ENCODE results near the gene SHE.
A peak's percentile ranks its signal among the peaks of the same experiment; 100 is the strongest.
"Not testable (repeated sequence)": the region's sequence is repeated elsewhere in the genome, so short reads cannot be mapped to it uniquely, and the experiment has no call there.

Gene SHE

DNA sequence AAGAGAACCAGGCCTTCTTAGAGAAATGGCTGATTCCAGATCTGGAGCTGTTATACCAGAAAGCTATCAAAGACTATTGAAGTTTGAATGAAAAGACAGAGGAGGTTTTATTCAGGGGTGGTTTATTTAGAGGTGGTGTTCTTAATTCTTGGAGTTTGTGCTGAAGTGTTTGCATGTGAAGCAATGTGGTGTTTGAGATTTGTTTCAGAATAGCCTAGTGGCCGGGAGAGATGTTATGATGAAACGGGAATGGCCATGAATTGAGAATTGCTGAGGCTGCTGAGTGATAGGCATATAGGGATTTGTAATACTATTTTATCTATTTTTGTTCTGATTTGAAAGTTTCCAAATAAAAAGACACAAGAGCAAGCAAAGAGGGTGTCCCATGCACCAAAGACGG lies 10.5 kb upstream of the SHE start:
- no peak for DNase-seq

DNA sequence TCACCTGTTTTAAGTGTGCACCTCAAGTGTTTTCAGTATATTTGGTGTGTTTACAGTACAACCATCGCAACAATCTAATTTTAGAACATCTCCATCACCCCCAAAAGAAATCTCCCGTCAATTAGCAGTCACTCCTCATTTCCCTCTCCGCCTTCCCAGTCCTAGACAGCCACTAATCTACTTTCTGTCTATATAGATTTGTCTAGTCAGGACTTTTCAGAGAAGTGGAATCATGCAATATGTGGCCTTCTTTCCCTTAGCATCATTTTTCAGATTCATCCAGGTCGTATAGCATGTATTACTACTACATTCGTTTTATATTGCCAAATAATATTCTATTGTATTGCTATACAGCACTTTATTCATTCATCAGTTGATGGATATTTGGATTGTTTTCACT lies 1.7 kb upstream of the SHE start:
- no peak for DNase-seq

DNA sequence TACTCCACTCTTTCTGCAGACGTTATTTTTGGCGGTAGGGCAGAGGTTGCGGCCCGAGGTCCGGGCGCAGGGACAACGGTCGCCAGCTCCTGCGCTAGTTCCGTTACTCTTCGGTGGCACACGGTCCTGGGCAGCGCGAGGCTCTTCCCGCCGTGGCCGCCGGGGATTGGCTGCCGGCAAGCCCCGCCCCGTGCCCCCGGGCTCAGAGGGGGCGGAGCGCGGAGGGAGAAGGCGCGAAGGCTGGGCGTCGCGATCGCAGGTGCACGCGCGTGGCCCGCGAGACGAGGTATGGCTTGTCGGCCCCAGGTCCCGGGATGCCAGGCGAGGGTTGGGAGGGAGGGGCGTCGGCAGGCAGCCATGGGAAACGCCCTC lies 518 bp upstream of the SHE start:
- DNase-seq: no peak

DNA sequence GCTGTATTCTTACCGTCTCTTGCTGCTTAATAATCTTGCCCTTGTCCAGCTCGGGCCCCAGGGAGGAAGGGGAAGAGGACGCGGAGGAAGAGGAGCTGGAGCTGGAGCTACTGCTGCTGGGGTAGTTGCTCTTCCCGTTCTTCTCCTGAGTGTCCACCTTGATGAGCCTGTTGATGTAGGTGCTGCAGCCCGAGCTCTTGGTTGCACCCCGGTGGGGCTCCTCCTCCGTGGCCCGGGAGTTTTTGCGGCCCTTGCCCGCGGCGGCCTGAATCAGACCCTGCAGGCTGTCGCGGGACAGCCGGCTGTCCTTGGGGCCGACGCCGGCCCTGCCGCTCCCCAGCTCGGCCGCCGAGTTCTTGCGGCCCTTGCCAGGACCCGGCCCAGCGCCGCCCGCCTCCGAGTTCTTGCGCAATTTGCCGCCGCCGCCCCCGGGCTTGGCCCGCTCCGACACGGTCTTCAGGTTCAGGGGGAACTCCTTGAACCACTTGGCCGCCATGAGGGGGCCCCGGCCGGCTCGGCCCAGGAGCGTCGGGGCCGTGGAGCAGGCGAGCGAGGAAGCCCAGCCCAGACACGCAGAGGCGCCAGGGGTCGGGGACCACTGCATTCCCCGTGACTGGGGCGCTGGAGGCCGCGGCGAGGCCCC lies 668 bp downstream of the SHE start:
- DNase-seq: no peak

DNA sequence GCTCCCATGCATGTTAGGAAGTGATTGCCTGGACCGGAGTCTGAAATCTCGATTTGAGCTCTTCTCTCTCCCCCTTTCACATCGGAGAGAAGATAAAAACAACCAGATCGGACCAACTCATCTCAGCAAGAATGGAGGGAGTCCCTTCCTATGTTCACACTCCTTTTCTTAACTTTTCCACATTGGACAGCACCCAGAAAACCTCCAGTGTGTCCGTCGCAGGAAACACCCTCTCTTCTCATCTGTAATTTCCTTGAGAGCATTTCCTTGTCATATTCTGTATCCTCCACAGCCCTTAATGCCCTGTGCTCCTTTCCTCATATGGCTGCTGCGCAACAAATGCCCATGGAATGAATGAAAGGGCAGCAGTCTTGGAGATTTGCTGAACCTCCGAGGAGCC lies 1.7 kb downstream of the SHE start:
- DNase-seq: no peak

DNA sequence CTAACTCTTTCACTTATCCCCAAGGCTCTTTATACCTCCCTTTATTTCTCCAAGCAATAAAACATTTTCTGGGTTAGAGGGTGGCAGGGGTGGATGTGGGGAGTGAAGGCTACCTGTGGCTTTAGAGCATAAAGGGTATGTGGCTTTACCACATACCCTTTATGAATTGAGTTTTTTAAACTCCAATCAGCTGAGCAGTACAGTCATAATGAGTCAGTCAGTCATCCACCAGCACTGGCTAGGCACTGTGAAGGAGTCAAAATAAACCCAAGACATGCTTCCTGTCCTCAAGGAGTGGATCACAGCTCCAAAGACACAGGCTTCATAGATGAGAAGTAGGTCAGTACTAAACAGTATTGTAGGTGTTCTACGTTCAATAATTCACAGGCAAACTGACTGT lies 2.8 kb downstream of the SHE start:
- no peak for DNase-seq

DNA sequence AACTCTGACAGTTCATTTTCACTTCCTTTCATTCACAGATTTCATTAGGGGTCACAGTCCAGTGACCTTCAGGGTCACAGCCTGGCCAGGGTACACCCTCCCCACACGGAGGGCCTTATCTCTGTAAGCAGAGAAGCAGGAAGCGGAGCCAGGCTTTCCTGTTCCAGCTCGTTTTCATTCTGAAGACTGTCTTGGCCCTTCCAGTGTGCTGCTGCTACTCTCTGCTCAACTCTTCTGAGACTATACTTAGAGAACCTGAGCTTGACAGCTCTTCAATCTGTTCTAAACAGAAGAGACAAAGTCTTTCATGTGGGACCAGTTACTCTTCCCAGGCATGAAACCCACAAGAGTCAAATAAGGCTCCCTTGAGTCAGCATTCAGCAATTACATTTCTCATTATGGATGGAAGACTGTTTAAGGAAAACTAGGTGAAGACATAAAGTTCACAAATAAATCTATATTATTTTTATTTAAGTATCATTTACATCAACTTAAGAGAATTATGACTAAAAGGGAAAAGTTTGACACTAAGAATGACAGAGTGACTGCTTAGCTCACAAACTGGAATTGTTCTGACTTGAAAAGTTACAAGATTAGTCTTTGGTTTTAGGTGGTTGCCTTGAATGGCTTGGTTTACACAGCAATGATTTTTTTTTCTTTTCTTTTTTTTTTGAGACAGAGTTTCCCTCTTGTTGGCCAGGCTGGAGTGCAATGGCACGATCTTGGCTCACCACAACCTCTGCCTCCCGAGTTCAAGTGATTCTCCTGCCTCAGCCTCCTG lies 5.0 kb downstream of the SHE start:
- DNase-seq: no peak

DNA sequence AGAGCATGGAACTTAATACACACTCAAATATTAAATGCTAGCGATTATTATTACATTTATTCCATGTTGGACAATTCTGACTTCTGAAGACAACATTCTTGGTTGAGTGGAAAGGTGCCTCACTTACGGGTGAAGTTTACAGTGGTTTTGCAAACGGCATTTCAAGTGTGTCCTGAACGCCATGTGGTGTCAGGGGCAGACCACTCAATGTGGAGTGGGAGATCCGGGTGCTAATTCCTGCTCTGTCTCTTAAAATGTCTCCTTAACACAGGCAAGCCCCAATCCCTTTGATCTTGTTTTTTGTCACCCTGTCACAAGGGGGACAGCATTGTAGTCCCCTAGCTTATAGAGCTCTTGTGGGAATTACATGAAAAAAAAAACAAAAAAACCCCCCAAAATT lies 5.8 kb downstream of the SHE start:
- DNase-seq: no peak

DNA sequence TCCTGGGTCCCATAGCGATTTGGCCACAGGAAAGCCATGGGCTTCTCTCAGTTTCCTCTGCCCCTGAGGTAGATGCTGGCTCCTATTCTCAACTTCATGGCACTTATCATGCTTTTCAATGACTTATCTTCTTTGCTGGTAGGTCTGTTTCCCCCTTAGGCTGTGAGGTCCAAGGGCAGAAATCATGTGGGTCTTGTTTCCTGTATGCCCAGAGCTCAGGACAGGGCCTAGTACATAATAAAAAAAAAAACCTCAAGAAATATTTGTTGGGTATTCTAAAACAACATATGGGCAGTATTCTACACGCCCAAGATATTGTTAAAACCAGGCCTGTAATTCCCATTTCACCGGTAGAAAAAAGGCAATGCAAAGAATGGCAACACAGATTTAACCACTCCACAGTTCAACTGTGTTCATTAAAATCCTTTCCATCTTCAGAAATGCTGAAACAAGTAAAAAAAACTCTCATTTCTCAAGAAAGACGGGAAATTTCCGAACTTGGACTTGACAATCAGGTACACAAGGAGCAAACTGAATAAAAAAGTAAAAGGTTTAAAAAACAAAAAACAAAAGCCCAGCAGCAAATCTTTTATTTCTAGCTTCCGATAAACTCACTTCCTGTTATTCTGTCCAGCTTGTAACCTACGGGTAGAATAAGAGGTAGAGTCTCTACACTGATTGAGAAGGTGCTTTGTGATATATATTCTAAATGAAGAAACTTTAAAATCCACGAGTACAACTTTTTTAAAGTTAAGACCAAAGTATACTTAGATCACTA lies 6.5 kb downstream of the SHE start:
- no peak for DNase-seq

DNA sequence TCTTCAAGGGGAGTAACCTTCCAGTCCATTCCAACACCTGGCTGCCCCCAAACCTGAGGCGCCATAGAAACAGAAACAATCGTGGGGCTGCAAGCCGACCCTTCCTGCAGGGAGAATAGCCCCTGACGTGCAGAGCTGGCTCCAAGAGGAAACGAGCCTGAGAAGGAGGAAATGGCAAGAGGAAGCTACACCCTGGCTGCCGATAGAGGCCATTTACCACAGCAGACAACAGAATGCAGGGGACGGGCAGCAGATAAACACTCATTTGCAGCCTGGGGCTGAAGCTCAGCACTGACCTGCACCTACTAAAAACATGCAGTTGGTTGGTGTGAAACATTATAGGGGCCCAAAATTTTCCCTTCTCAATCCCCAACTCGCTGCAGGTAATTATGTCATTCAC lies 8.9 kb downstream of the SHE start:
- no peak for DNase-seq

DNA sequence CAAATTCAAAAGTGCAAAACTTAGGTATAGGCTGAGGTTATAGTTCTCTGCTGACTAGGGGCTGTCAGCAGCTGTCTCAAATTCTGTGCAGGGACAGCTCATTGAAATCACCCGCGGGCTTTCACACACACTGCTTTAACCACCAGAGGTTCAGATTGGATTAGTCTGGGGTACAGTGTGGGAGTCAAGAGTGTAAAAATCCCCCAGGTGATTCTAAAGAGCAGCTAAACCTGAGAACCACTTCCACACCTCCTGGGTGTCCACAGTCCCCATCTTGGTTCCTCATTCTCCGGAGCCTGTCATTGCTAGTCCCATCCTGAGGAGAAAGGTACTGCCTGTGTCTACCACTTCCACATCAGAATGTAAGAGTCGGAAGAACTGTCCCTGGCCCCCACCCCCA lies 10.1 kb downstream of the SHE start:
- no peak for DNase-seq

DNA sequence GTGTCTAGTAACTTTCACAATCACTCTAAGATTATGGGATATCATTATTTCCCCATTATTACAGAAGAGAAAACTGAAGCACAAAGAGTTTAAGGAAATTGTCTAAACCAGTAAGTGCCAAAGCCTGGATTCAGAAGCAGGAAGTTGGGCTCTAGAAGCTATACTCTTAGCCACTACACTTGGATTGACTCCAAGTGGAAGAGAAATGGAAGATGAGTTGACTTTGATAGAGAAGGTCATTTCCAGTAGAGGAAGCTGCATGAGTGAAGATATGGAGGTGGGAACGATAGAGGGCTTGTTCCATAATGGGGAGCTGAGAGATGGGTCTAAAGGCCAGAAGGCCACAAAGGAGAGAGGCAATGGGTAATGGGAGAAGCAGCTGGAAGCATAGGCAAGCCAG lies 11.9 kb downstream of the SHE start:
- DNase-seq: no peak

DNA sequence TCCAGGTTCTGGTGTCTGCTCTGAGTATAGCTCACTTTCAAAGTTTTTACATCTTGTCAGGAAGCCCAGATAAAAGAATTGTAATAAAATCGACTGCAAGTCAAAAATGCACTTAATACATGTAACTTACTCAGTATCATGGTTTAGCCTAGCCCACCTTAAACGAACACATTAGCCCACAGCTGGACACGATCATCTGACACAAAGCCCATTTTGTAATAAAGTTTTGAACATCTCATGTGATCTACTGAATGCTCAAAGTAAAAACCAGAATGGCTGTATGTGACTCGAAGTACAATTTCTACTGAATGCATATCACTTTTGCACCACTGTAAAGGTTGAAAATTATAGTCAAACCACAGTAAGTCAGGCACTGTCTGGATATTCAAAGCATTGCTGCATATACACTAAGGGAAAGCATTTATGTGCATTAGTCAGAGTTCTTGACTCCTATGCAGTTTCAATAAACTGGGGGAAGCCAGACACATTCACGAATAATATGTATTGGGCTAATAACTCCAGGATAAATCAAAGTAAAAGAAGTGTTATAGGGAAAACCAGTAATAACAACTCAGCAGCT lies 12.4 kb downstream of the SHE start:
- DNase-seq: no peak

DNA sequence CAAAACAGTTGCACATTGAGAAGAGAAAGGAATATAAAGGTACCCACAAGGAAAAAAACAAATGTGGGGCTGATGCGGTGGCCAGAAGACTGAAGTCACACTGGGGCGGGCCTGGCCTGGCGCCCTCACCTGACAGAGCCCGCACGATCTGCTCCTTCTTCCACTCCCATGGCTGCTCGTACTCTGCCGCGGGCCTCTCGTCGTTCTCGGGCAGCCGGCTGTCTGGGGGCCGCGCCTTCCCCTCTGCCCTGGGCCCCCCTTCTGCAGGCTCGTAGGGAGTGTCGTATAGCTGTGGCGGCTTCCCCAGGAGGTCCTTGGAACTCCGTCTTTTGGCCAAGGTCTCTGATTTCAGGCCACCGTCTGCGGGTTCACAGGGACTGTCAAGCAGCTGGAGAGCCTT lies 13.3 kb downstream of the SHE start:
- no peak for DNase-seq

DNA sequence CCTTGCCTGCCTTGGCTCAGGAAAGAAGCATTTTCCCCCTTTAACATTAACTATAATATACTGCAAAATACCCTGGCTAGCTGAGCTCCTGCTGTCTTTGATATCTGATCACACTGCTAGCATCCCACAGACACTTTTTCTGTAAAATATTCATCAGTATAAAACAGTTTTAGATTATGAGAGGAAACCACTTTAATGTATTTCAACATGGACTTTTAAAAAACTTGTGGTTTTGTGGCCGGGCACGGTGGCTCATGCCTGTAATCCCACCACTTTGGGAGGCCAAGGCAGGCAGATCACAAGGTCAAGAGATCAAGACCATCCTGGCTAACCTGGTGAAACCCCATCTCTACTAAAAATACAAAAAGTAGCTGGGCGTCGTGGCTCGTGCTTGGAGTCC lies 15.5 kb downstream of the SHE start:
- not testable (repeated sequence) for DNase-seq

DNA sequence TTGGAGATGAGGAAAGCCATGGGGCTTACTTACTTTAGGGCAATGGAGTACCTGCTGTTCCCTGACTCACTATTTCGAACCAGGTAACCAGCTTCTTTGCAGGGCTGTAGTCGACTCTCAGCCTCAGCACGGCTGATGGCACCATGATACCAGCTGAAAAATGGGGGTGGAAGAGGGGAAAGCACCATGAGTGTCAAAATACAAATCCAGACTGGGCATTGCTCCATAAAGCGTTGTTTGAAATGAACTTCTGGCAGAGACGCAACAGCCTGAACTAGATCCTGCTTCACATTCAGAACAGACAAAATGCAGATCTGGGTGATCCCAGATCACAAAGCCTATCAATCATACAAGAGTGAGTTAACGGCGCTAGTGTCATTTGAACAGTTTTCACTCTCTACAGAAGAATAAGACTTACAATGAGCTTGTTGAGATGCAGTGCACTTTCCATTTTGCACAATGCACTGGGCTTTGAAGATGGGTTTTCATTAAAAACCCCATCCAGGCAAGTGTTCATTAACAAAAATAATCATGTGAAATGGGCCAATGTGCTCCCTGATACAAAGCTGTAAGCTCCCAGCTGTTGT lies 16.2 kb downstream of the SHE start:
- DNase-seq: no peak

DNA sequence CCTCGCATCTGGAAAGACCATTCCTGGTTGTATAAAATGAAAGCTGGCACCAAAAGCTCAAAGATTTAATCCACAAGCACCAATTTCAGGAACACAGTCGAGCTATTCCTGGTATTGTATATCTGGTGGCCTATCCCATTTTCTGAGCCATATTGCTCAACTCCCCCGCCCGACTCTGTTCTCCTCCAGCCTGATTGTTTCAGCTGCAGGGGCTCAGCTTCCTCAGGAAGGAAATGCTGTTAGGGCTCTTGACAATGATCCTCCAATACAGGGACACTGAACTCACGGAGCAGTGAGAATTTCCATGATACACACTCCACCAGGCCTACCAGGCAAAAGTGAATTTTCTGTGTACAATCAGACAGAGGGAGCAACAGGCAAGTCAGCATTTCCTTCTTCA lies 17.1 kb downstream of the SHE start:
- DNase-seq: no peak

DNA sequence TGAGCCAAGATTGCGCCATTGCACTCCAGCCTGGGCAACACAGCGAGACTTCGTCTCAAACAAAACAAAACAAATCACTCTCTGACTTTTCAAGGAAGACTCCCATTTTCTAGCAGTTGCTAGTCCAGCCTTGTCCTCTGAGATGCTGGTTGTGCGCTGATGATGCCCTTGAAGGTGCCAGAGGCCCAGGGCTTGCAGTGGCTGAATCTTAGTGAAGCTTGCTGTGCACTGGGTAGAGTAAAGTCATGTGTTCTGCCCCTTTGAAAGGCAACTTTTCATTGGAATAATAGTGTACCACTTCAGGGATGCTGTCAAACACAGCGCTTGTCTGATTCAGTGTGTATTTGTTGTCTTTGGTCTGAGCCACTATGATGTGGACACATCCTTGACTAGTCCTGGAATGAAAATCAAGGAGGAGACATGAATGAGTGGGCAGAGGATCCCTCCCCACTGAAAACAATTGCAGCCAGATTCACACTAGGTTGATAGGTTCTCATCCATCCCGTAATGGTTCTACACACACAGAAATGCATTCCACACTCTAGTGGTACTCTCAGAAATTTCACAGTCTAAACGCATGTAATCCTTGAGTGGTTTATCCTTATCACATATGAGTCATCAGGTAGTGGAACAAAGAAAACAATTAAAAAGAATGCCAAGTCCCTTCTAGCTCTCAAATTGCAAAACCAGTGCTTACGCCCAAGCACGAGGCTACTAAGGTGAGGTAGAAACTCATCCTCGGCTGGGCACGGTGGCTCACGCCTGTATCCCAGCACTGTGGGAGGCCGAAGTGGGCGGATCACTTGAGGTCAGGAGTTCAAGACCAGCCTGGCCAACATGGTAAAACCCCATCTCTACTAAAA lies 18.0 kb downstream of the SHE start:
- no peak for DNase-seq

DNA sequence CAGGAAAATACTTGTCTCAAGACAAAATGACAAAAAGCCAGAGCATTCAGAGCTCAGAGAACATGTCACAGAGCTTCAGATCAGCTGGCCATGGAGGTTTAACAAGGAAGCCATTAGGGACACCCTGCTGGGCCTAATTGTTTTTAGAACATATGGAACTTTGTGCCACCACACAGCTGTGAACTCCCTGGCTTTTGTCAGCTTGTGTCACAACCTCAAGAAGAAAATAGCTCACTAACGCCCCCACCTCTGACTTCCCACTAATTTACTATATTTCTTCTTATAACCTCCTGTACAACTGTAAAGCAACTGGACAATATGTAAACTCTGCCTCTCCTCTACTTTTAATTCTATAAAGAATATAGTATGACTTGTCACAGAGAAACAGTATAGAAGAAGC lies 21.2 kb downstream of the SHE start:
- DNase-seq: peak; percentile 17

DNA sequence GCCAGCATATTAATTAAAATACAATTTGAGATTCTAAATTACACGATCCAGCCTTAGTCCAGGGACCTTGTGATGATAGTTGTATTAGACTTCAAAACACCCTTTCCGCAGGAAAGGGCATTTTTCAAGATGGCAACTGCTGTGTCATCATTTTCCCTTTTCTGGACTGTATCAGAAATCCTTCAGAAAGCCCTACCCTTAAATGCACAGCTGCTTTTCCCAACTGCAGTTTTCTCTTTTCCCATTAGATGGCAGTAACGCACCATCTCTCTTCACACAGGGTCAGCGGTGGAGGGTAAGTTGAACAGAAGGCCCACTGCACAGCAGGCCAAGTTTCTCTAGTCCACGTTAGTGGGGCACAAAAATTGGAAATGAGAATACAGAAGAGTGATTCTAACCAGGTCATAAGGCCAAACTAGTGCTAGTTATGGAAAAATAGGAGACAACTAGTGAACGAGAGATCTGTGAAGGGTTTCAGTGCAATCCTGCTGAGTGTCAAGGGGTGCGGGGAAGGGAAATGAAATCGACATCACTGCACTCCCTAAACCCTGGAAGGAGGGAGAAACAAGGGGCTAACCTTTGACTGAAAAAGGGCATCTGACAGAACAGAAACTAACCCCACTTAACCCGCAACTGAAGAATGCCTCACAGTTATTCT lies 22.3 kb downstream of the SHE start:
- DNase-seq: peak; percentile 81

DNA sequence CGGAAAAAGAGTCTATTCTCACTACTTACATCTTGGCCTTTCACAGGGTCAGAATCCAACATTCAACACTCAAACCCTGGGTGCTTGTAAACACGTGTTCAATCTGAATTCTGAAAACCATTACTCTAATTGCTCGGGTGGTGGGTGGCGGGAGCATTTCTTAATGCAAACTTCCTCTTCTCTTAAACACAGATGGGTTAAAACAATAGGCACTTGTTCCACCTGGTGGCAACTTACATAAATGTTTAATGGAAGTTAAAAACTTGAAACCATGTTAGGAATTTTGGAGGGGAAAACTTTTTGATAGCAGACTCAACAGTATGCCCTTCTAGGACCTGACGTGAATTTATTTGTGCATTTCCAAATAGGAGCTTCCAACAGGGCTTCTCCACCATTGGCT lies 23.6 kb downstream of the SHE start:
- no peak for DNase-seq

DNA sequence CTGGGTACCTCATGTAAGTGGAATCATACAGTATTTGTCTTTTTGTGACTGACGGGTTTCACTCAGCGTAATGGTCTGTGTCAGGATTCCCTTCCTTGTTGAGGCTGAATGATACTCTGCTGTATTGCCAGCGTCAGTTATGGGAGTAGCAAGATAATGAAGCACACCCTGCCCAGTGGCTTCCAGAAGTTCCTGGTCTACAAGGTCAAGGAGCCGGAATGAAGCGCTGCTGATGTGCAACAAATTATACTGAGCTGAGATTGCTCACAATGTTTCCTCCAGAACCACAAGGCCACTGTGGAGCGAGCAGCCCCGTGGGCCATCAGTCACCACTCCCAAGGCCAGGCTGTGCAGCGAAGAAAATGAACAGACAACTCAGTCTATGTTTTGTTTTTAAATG lies 24.2 kb downstream of the SHE start:
- no peak for DNase-seq
